Measurements from ENCODE around the gene GRIK4.

GRCh38 chr11:120914021-120914420 lies 402.5 kb downstream of the GRIK4 start:
- TF ChIP-seq SP1 (CRISPR knock-in tag; conservative IDR thresholded peaks at IDR 0.05) (no peak), ATF6 (CRISPR knock-in tag; IDR thresholded peaks at IDR 0.05) (no peak), ZNF121 (CRISPR knock-in tag; IDR thresholded peaks at IDR 0.05) (no peak), FOXJ3 (CRISPR knock-in tag; IDR thresholded peaks at IDR 0.05; ENCODE audit: borderline replicate concordance) (no peak), MAX (CRISPR knock-in tag; IDR thresholded peaks at IDR 0.05) (no peak), USF2 (CRISPR knock-in tag; IDR thresholded peaks at IDR 0.05) (no peak), ZNF317 (CRISPR knock-in tag; IDR thresholded peaks at IDR 0.05; ENCODE audit: borderline replicate concordance, low read depth) (no peak)
- TF ChIP-seq, protein P1, sequence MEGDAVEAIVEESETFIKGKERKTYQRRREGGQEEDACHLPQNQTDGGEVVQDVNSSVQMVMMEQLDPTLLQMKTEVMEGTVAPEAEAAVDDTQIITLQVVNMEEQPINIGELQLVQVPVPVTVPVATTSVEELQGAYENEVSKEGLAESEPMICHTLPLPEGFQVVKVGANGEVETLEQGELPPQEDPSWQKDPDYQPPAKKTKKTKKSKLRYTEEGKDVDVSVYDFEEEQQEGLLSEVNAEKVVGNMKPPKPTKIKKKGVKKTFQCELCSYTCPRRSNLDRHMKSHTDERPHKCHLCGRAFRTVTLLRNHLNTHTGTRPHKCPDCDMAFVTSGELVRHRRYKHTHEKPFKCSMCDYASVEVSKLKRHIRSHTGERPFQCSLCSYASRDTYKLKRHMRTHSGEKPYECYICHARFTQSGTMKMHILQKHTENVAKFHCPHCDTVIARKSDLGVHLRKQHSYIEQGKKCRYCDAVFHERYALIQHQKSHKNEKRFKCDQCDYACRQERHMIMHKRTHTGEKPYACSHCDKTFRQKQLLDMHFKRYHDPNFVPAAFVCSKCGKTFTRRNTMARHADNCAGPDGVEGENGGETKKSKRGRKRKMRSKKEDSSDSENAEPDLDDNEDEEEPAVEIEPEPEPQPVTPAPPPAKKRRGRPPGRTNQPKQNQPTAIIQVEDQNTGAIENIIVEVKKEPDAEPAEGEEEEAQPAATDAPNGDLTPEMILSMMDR (IDR thresholded peaks at IDR 0.05) = no peak
- TF ChIP-seq, protein P2, sequence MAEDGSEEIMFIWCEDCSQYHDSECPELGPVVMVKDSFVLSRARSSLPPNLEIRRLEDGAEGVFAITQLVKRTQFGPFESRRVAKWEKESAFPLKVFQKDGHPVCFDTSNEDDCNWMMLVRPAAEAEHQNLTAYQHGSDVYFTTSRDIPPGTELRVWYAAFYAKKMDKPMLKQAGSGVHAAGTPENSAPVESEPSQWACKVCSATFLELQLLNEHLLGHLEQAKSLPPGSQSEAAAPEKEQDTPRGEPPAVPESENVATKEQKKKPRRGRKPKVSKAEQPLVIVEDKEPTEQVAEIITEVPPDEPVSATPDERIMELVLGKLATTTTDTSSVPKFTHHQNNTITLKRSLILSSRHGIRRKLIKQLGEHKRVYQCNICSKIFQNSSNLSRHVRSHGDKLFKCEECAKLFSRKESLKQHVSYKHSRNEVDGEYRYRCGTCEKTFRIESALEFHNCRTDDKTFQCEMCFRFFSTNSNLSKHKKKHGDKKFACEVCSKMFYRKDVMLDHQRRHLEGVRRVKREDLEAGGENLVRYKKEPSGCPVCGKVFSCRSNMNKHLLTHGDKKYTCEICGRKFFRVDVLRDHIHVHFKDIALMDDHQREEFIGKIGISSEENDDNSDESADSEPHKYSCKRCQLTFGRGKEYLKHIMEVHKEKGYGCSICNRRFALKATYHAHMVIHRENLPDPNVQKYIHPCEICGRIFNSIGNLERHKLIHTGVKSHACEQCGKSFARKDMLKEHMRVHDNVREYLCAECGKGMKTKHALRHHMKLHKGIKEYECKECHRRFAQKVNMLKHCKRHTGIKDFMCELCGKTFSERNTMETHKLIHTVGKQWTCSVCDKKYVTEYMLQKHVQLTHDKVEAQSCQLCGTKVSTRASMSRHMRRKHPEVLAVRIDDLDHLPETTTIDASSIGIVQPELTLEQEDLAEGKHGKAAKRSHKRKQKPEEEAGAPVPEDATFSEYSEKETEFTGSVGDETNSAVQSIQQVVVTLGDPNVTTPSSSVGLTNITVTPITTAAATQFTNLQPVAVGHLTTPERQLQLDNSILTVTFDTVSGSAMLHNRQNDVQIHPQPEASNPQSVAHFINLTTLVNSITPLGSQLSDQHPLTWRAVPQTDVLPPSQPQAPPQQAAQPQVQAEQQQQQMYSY (CRISPR knock-in tag; IDR thresholded peaks at IDR 0.05) = no peak
- TF ChIP-seq, protein P3, sequence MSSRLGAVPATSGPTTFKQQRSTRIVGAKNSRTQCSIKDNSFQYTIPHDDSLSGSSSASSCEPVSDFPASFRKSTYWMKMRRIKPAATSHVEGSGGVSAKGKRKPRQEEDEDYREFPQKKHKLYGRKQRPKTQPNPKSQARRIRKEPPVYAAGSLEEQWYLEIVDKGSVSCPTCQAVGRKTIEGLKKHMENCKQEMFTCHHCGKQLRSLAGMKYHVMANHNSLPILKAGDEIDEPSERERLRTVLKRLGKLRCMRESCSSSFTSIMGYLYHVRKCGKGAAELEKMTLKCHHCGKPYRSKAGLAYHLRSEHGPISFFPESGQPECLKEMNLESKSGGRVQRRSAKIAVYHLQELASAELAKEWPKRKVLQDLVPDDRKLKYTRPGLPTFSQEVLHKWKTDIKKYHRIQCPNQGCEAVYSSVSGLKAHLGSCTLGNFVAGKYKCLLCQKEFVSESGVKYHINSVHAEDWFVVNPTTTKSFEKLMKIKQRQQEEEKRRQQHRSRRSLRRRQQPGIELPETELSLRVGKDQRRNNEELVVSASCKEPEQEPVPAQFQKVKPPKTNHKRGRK (CRISPR knock-in tag; IDR thresholded peaks at IDR 0.05; ENCODE audit: borderline replicate concordance) = no peak

Measured in WTC11 (cell line).